ENCODE results near the gene OR2T34. TPM values are rescaled to one million over a fixed set of nuclear protein-coding genes. Genes with fewer than 3 reads are reported as not detected.
"Not testable (repeated sequence)": the region's sequence is repeated elsewhere in the genome, so short reads cannot be mapped to it uniquely, and the experiment has no call there.

Gene OR2T34
- total and polyA plus RNA-seq, 4 donors: not detected

- WGBS: 65% methylated on average over 3 of the region's 3 CpGs
- not testable (repeated sequence) for H3K4me3 ChIP-seq (ENCODE audit: low read depth in 1 of 3, low read length in 3 of 3); DNase-seq (ENCODE audit: low spot score)
Observed at GRCh38 chr1:248570811-248571210, 3.7 kb downstream of the OR2T34 start.

GRCh38 chr1:248569049-248569448 lies 5.5 kb downstream of the OR2T34 start:
- not testable (repeated sequence) for H3K9ac ChIP-seq (ENCODE audit: low read depth in 1 of 2, low read length in 2 of 2); H3K4me1 ChIP-seq (ENCODE audit: control insufficient read depth in 4 of 4, insufficient read depth in 4 of 4, low read length in 3 of 4); H3K27ac ChIP-seq (ENCODE audit: low read depth in 1 of 2, low read length in 2 of 2); H3K36me3 ChIP-seq (ENCODE audit: control insufficient read depth in 4 of 4, insufficient read depth in 3 of 4, low read depth in 1 of 4, low read length in 3 of 4); DNase-seq (ENCODE audit: low spot score); H3K27me3 ChIP-seq (ENCODE audit: control insufficient read depth in 4 of 4, insufficient read depth in 4 of 4, low read length in 3 of 4); H3K4me3 ChIP-seq (ENCODE audit: low read depth in 1 of 3, low read length in 3 of 3); H3K9me3 ChIP-seq (ENCODE audit: control insufficient read depth in 4 of 4, low read length in 3 of 4)
- WGBS: 31% methylated on average over 2 of the region's 2 CpGs

More at GRCh38 chr1:248570811-248571210, 3.7 kb downstream of the OR2T34 start:
- H3K27ac ChIP-seq (ENCODE audit: low read depth in 1 of 2, low read length in 2 of 2); H3K36me3 ChIP-seq (ENCODE audit: control insufficient read depth in 4 of 4, insufficient read depth in 3 of 4, low read depth in 1 of 4, low read length in 3 of 4); H3K9ac ChIP-seq (ENCODE audit: low read depth in 1 of 2, low read length in 2 of 2); H3K9me3 ChIP-seq (ENCODE audit: control insufficient read depth in 4 of 4, low read length in 3 of 4); H3K4me1 ChIP-seq (ENCODE audit: control insufficient read depth in 4 of 4, insufficient read depth in 4 of 4, low read length in 3 of 4); H3K27me3 ChIP-seq (ENCODE audit: control insufficient read depth in 4 of 4, insufficient read depth in 4 of 4, low read length in 3 of 4): not testable (repeated sequence)

- not testable (repeated sequence) for H3K9ac ChIP-seq (ENCODE audit: low read depth in 1 of 2, low read length in 2 of 2); H3K27ac ChIP-seq (ENCODE audit: low read depth in 1 of 2, low read length in 2 of 2); H3K36me3 ChIP-seq (ENCODE audit: control insufficient read depth in 4 of 4, insufficient read depth in 3 of 4, low read depth in 1 of 4, low read length in 3 of 4); H3K4me1 ChIP-seq (ENCODE audit: control insufficient read depth in 4 of 4, insufficient read depth in 4 of 4, low read length in 3 of 4); H3K27me3 ChIP-seq (ENCODE audit: control insufficient read depth in 4 of 4, insufficient read depth in 4 of 4, low read length in 3 of 4); DNase-seq (ENCODE audit: low spot score); H3K4me3 ChIP-seq (ENCODE audit: low read depth in 1 of 3, low read length in 3 of 3); H3K9me3 ChIP-seq (ENCODE audit: control insufficient read depth in 4 of 4, low read length in 3 of 4)
- 56% methylated on average over 11 of the region's 11 CpGs for WGBS
Observed at GRCh38 chr1:248565530-248566373, 8.8 kb downstream of the OR2T34 start.

- H3K27me3 ChIP-seq (ENCODE audit: control insufficient read depth in 4 of 4, insufficient read depth in 4 of 4, low read length in 3 of 4); H3K4me3 ChIP-seq (ENCODE audit: low read depth in 1 of 3, low read length in 3 of 3); H3K27ac ChIP-seq (ENCODE audit: low read depth in 1 of 2, low read length in 2 of 2); H3K4me1 ChIP-seq (ENCODE audit: control insufficient read depth in 4 of 4, insufficient read depth in 4 of 4, low read length in 3 of 4); H3K9ac ChIP-seq (ENCODE audit: low read depth in 1 of 2, low read length in 2 of 2); H3K36me3 ChIP-seq (ENCODE audit: control insufficient read depth in 4 of 4, insufficient read depth in 3 of 4, low read depth in 1 of 4, low read length in 3 of 4); DNase-seq (ENCODE audit: low spot score); H3K9me3 ChIP-seq (ENCODE audit: control insufficient read depth in 4 of 4, low read length in 3 of 4): not testable (repeated sequence)
- WGBS: 78% methylated on average over 3 of the region's 3 CpGs
Observed at GRCh38 chr1:248562672-248563071, 11.9 kb downstream of the OR2T34 start, which contains the start of gene OR2T29. TSS of gene OR2T29 (minus strand) at chr1:248562772. CDS start at chr1:248559491, 3,281 bp downstream.

GRCh38 chr1:248551027-248551426 lies 23.5 kb downstream of the OR2T34 start:
- WGBS: no CpG with 5 or more reads among the region's 6 CpGs
- H3K9ac ChIP-seq (ENCODE audit: low read depth in 1 of 2, low read length in 2 of 2); H3K4me3 ChIP-seq (ENCODE audit: low read depth in 1 of 3, low read length in 3 of 3); H3K4me1 ChIP-seq (ENCODE audit: control insufficient read depth in 4 of 4, insufficient read depth in 4 of 4, low read length in 3 of 4); H3K9me3 ChIP-seq (ENCODE audit: control insufficient read depth in 4 of 4, low read length in 3 of 4); DNase-seq (ENCODE audit: low spot score); H3K27ac ChIP-seq (ENCODE audit: low read depth in 1 of 2, low read length in 2 of 2); H3K27me3 ChIP-seq (ENCODE audit: control insufficient read depth in 4 of 4, insufficient read depth in 4 of 4, low read length in 3 of 4); H3K36me3 ChIP-seq (ENCODE audit: control insufficient read depth in 4 of 4, insufficient read depth in 3 of 4, low read depth in 1 of 4, low read length in 3 of 4): not testable (repeated sequence)

GRCh38 chr1:248547383-248547782 lies 27.2 kb downstream of the OR2T34 start:
- H3K4me1 ChIP-seq (ENCODE audit: control insufficient read depth in 4 of 4, insufficient read depth in 4 of 4, low read length in 3 of 4); H3K27me3 ChIP-seq (ENCODE audit: control insufficient read depth in 4 of 4, insufficient read depth in 4 of 4, low read length in 3 of 4); H3K4me3 ChIP-seq (ENCODE audit: low read depth in 1 of 3, low read length in 3 of 3); DNase-seq (ENCODE audit: low spot score); H3K27ac ChIP-seq (ENCODE audit: low read depth in 1 of 2, low read length in 2 of 2); H3K36me3 ChIP-seq (ENCODE audit: control insufficient read depth in 4 of 4, insufficient read depth in 3 of 4, low read depth in 1 of 4, low read length in 3 of 4); H3K9me3 ChIP-seq (ENCODE audit: control insufficient read depth in 4 of 4, low read length in 3 of 4); H3K9ac ChIP-seq (ENCODE audit: low read depth in 1 of 2, low read length in 2 of 2): not testable (repeated sequence)
- no CpG with 5 or more reads among the region's 2 CpGs for WGBS

GRCh38 chr1:248537449-248537848 lies 37.1 kb downstream of the OR2T34 start:
- H3K27me3 ChIP-seq (ENCODE audit: control insufficient read depth in 4 of 4, insufficient read depth in 4 of 4, low read length in 3 of 4); H3K9ac ChIP-seq (ENCODE audit: low read depth in 1 of 2, low read length in 2 of 2); H3K36me3 ChIP-seq (ENCODE audit: control insufficient read depth in 4 of 4, insufficient read depth in 3 of 4, low read depth in 1 of 4, low read length in 3 of 4); DNase-seq (ENCODE audit: low spot score); H3K4me1 ChIP-seq (ENCODE audit: control insufficient read depth in 4 of 4, insufficient read depth in 4 of 4, low read length in 3 of 4); H3K4me3 ChIP-seq (ENCODE audit: low read depth in 1 of 3, low read length in 3 of 3); H3K27ac ChIP-seq (ENCODE audit: low read depth in 1 of 2, low read length in 2 of 2); H3K9me3 ChIP-seq (ENCODE audit: control insufficient read depth in 4 of 4, low read length in 3 of 4): not testable (repeated sequence)
